HEK293 (cell line): Measurements from ENCODE around the gene TM9SF3.

ENCODE experiments used
- CTCF ChIP-seq: fragments of 450-650 bp; formaldehyde crosslinking; IDR thresholded peaks from 2 replicates; pipeline ENCODE4 v1.5.1; 2016; ENCODE audit warnings: missing biosample characterization, missing genetic modification characterization
- PRDM10 ChIP-seq: fragments of 450-650 bp; formaldehyde crosslinking; IDR thresholded peaks from 2 replicates; pipeline ENCODE4 v1.5.1; 2016; ENCODE audit warnings: missing biosample characterization, missing genetic modification characterization
- ZNF121 ChIP-seq: fragments of 450-650 bp; formaldehyde crosslinking; IDR thresholded peaks from 2 replicates; pipeline ENCODE4 v1.5.1; 2016; ENCODE audit warnings: missing biosample characterization, missing genetic modification characterization
- ZNF138 ChIP-seq: fragments of 450-650 bp; formaldehyde crosslinking; IDR thresholded peaks from 2 replicates; pipeline ENCODE4 v1.5.1; 2016; ENCODE audit warnings: missing biosample characterization, missing genetic modification characterization, borderline replicate concordance
- ZNF311 ChIP-seq: fragments of 450-650 bp; formaldehyde crosslinking; IDR thresholded peaks from 2 replicates; pipeline ENCODE4 v1.5.1; 2017; ENCODE audit warnings: missing biosample characterization, missing genetic modification characterization, borderline replicate concordance
- ZNF704 ChIP-seq: fragments of 450-650 bp; formaldehyde crosslinking; IDR thresholded peaks from 2 replicates; pipeline ENCODE4 v1.5.1; 2016; ENCODE audit warnings: missing biosample characterization, missing genetic modification characterization

GRCh38 chr10:96622013-96622787, 35.4 kb upstream of the TM9SF3 start:
- no peak for TF ChIP-seq CTCF (tag by site-specific recombination)
- TF ChIP-seq PRDM10 = no peak
- no peak for TF ChIP-seq ZNF121 (tag by site-specific recombination)
- no peak for TF ChIP-seq ZNF311
- TF ChIP-seq ZNF704 = no peak
- TF ChIP-seq ZNF138 (tag by site-specific recombination) = no peak
